ENCODE measurements around the gene PTPRN2.
"Not testable (repeated sequence)": the region's sequence is repeated elsewhere in the genome, so short reads cannot be mapped to it uniquely, and the experiment has no call there.

Gene PTPRN2

DNA sequence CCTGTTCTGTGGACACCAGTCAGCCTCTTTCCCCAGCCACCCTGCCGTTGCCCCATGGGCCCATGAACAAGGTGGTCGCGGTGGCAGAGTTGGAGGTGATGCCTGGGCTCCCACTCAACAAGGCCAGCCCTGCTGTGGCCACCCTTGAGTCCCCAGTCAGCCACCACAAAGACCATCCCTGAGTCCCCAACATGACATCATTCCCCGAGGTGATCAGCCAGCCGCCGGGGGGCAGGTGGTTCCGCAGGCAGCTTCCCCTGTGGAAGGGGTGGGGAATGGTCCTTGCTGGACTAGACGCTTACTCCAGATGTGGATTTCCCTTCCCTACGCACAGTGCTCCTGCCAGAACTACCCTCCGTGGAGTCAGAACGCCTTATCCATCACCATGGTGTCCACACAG lies 271.7 kb downstream of the PTPRN2 start:
- no peak for DNase-seq

DNA sequence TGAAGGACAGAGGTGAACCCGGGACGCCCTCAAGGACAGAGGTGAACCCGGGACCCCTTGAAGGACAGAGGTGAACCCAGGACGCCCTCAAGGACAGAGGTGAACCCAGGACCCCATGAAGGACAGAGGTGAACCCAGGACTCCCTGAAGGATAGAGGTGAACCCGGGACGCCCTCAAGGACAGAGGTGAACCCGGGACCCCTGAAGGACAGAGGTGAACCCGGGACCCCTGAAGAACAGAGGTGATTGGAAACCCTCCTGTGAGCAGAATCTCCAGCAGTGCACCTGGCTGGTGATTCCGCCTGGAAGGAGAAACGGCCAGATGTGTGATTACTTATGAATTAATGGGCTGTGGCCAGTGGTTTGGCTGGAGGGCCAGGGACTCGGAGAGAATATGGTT lies 272.3 kb downstream of the PTPRN2 start:
- DNase-seq, result no peak

DNA sequence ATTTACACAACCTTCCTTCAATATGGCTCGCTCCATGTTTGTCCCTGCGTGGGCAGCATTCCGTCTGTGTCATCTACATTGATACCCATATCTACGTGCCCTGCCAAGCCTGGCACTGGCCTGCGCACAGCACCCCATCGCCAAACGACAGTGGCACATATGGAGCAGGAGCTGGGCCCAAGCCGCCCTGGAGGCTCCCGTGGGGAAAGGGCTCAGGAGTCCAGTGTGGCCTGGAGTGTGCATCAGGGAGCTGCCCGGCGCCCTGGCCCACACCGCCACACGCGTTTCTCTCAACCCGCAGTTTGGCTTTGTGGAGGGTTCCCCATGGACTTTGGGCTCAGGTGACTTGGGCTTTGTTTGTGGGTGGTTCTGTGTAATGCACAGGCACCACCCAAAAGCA lies 273.2 kb downstream of the PTPRN2 start:
- DNase-seq, result no peak

DNA sequence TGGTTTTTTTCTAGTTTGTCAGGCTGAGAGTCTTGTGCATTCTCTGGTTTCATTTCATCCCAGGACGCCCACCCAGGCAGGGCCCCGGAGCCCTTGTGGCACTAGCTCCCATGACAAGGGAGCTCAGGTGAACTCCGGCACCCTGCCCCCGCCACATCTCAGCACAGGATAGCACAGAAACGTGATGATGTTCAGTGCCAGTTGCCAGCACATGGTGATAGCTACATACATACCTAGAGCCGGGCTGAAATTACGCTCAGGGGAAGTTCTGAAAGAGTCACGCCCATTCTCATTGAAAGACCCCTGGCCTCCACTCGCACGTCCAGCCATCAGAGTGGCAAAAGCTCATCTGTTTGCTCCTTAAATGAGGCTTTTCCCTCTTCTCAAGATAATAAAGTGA lies 273.7 kb downstream of the PTPRN2 start:
- DNase-seq, result no peak

DNA sequence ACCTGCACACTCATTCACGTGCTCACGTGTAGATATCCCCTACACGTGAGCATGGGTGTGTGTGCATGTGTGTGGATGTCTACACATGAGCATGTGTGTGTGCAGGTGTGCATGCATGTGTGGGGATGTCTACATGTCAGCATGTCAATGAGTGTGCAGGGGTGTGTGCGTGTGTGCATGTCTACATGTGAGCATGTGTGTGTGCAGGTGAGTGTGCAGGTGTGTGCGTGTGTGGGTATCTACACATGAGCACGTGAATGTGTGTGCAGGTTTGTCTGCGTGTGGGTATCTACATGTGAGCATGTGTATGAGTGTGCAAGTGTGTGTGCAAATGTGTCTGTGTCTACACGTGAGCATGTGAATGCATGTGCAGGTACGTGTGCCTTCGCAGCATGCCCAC lies 274.8 kb downstream of the PTPRN2 start:
- DNase-seq, result no peak

DNA sequence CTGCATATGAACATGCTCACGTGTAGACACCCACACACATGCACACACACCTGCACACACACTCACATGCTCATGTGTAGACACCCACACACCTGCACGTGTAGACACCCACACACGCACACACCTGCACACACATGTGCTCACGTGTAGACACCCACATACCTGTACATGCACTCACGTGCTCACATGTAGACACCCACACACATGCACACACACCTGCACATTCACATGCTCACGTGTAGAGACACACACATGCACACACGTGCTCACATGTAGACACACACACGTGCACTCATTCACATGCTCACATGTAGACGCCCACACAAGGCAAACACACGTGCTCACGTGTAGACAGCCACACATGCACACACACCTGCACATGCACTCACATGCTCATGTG lies 275.8 kb downstream of the PTPRN2 start:
- no peak for DNase-seq

GRCh38 chr7:158310924-158311666 lies 276.5 kb downstream of the PTPRN2 start:
- no peak for DNase-seq

DNA sequence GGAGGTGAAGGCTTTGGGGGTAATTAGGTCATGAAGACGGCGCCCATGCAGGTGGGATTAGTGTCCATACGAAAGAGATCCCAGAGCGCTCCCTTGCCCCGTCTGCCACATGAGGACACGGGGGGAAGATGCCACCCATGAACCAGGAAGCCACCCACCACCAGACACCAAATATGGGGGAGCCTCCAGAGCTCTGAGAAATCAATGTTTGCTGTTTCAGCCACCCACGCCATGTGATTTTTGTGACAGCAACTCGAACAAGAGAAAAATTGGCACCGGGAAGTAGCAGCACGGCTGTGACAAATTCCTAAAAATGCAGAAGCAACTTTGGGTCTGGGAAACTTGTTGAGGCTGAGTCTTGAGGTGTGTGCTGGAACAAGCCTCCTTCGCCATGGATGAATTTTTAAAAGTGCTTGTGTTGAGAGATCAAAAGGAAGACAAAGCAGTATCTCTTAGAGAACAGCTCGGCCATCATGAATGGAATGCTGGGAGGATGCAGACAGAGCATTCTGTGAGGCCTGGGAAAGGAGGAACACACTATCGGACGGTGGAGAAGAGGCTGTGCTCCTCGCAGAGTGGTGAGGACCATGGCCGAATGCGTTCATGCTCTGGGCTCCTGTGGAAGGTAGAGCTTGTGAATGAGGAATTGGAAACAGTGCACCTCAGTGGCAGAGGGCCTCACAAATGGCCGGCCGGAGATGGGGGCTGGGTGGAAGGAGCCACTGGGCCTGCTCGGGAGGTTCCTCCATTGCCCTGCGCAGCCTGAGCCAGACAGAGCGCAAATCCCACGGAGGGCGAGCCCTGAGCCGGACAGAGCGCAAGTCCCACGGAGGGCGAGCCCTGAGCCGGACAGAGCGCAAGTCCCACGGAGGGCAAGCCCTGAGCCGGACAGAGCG lies 277.5 kb downstream of the PTPRN2 start:
- no peak for DNase-seq

GRCh38 chr7:158308001-158308400 lies 279.6 kb downstream of the PTPRN2 start:
- no peak for DNase-seq

GRCh38 chr7:158304072-158304471 lies 283.6 kb downstream of the PTPRN2 start:
- not testable (repeated sequence) for DNase-seq

DNA sequence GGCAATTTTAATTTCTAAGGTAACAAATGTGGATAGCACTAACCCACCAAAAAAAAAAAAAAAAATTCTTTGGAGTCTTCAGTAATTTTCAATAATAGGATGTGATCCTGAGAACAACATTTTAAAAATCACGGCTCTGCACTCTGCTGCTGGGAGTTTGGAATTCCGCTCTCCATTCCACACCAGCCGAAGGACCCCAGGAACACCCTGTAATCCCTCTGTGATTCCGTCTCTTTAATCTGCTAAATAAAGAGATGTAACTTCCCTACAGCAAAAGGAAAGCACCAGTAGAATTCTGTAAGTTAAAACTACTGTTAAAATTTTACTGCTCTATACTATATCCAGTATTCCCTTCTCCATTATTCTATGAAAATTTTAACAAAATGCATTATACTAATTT lies 284.5 kb downstream of the PTPRN2 start:
- DNase-seq, result no peak

GRCh38 chr7:158302274-158303070 lies 285.2 kb downstream of the PTPRN2 start:
- no peak for DNase-seq

- no peak for DNase-seq
These were observed 286.4 kb downstream of the PTPRN2 start for GRCh38 chr7:158301207-158301606.

- no peak for DNase-seq
These were observed 287.2 kb downstream of the PTPRN2 start for GRCh38 chr7:158300427-158300826.

DNA sequence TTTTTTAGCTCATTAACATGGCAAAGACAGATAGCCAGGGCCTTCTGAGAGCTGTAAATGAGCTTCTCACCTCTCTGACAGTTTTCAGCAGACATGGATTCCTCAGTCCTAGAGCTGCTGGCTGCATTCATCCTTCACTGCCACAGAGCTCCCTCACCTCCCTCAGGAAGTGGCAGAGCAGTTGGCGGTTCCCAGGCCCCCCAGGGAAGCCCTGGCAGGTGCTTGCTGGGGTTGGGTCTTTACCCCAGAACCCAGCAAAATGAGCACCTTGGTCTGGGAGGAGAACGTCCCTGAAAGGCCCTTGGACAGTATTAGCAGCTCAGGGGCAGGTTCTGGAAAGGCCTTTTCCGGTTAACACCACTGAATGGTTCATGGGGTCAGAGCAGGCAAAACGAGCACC lies 288.0 kb downstream of the PTPRN2 start:
- DNase-seq, result no peak

GRCh38 chr7:158296798-158297104 lies 290.9 kb downstream of the PTPRN2 start:
- DNase-seq, result no peak

- DNase-seq, result no peak
These were observed 291.4 kb downstream of the PTPRN2 start for GRCh38 chr7:158295966-158296797.

GRCh38 chr7:158294468-158295215 lies 293.0 kb downstream of the PTPRN2 start:
- DNase-seq, result not testable (repeated sequence)

DNA sequence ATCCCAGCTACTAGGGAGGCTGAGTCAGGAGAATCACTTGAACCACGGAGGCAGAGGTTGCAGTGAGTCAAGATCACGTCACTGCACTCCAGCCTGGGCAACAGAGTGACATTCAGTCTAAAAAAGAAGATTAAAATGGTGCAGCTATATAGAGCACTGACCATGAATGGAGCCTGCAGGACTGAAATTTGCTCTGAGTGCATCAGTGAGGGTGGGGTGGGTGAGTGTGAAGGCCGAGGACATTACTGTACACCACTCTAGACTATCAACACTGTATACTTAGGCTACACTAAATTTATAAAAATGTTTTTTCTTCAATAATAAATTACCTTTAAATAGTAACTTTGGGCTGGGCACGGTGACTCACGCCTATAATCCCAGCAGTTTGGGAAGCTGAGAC lies 294.7 kb downstream of the PTPRN2 start:
- no peak for DNase-seq

- DNase-seq, result no peak
These were observed 295.6 kb downstream of the PTPRN2 start for GRCh38 chr7:158291998-158292397.

DNA sequence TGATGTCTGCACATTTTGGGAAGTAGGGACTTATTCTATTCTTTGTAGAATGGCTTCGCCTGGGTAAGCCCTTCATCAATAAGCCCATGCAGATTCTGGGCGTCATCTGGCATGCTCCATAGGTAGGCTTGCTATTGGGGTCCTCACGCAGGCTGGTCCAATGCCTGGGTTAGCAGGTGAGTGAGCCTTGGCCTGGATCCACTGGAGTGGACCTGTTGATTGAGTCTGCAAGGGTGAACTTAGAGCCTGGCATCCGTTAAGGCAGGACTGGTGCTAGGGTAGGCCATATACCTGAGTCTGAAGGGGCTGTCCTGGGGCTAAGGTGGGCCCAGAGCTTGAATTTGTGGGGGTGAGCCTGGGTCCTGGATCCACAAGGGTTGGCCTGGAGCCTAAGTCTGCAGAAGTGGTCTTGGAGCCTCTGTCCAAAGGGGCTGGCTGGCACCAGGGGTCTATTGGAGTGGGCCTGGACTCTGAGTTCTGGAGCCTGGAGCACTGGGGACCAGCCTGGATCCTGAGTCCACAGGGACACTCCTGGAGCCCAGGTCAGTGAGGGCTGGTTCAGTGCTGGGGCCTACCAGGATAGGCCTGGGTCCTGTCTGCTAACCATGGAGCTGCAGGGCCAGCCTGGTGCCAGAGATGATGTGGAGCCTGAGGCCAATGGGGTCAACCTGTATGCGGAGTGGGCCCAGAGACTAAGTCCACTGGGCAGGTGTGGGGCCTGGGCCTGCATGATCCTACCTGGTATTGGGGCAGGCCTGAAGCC lies 297.7 kb downstream of the PTPRN2 start:
- DNase-seq, result no peak
